CD4-positive, alpha-beta T cell (primary cell): ENCODE measurements around the gene HOXD11. TPM values are rescaled to one million over a fixed set of nuclear protein-coding genes. Genes with fewer than 3 reads are reported as not detected.
A peak's percentile ranks its signal among the peaks of the same experiment; 100 is the strongest.

Experiments
- ATAC-seq: fragments of 200-7000 bp; cut with Tn5 transposase; one replicate; pipeline ENCODE4 v1.10.0; 2022; ENCODE audit warnings: mild to moderate bottlenecking; ENCODE audit not compliant: poor library complexity
- CTCF ChIA-PET: fragments of 350-600 bp; sonication (Branson Sonifier 250); formaldehyde crosslinking; loops from one replicate; lab custom pipeline; 2021; ENCODE audit warnings: antibody characterized with exemption, inconsistent platforms; lab: Charles Lee
- POLR2A ChIA-PET: fragments of 350-600 bp; sonication (Branson Sonifier 250); formaldehyde crosslinking; loops from one replicate; lab custom pipeline; 2021; ENCODE audit warnings: antibody characterized with exemption, inconsistent platforms; lab: Charles Lee
- DNase-seq, 14 experiments: peaks; one replicate each; pipeline ENCODE4 v3.0.0-alpha.2; 2013 to 2020; ENCODE audit warnings: mixed read lengths in 2 of 14
- H3K27ac ChIP-seq, 2 donors: one replicate each; pipeline versions ENCODE4 v1.5.1 to v1.7.0; 2013; ENCODE audit warnings: low read length in 2 of 2, low read depth in 1 of 2, mild to moderate bottlenecking in 1 of 2
- H3K27me3 ChIP-seq, 2 experiments: 1 replicate in 1 of 2; 2 replicates in 1 of 2; pipeline versions ENCODE4 v1.6.1 to v1.7.0; 2013; ENCODE audit warnings: low read length in 2 of 2, control low read depth in 1 of 2, mild to moderate bottlenecking in 1 of 2, moderate library complexity in 1 of 2; ENCODE audit not compliant: insufficient read depth in 2 of 2, control insufficient read depth in 1 of 2
- H3K36me3 ChIP-seq: one replicate; pipeline ENCODE4 v1.6.1; 2013; ENCODE audit warnings: low read length, control low read depth; ENCODE audit not compliant: insufficient read depth
- H3K4me1 ChIP-seq: one replicate; pipeline ENCODE4 v1.6.1; 2013; ENCODE audit warnings: low read length, control low read depth; ENCODE audit not compliant: insufficient read depth
- H3K4me3 ChIP-seq: one replicate; pipeline ENCODE4 v1.5.1; 2013; ENCODE audit warnings: mild to moderate bottlenecking, low read length, moderate library complexity
- H3K9me3 ChIP-seq, 2 experiments: 1 replicate in 1 of 2; 2 replicates in 1 of 2; pipeline versions ENCODE4 v1.6.1 to v1.7.0; 2013; ENCODE audit warnings: low read length in 2 of 2, mild to moderate bottlenecking in 2 of 2, control low read depth in 1 of 2, moderate library complexity in 1 of 2; ENCODE audit not compliant: control insufficient read depth in 1 of 2, insufficient read depth in 1 of 2
- H3K27ac Mint-ChIP-seq: one replicate; pipeline ENCODE4 v1.8.0; 2020; ENCODE audit warnings: mixed read lengths
- H3K27me3 Mint-ChIP-seq: one replicate; pipeline ENCODE4 v1.8.0; 2021; ENCODE audit warnings: mixed read lengths
- H3K36me3 Mint-ChIP-seq: one replicate; pipeline ENCODE4 v1.8.0; 2021; ENCODE audit warnings: low read depth, mixed read lengths
- H3K4me1 Mint-ChIP-seq: one replicate; pipeline ENCODE4 v1.8.0; 2021; ENCODE audit warnings: low read depth, mixed read lengths
- H3K4me3 Mint-ChIP-seq: one replicate; pipeline ENCODE4 v1.8.0; 2020; ENCODE audit warnings: mild to moderate bottlenecking, mixed read lengths
- H3K9me3 Mint-ChIP-seq: one replicate; pipeline ENCODE4 v1.8.0; 2020; ENCODE audit warnings: mixed read lengths
- CTCF ChIP-seq: fragments of 200-600 bp; IDR thresholded peaks from one replicate; pipeline ENCODE4 v1.8.0; 2022; ENCODE audit warnings: antibody characterized with exemption, mild to moderate bottlenecking
- intact Hi-C, 2 experiments: fragments of 100-400 bp; cut with DNase I in 1 of 2; cut with micrococcal nuclease in 1 of 2; formaldehyde crosslinking; loops; one replicate each; pipeline versions ENCODE4 v1.15.1 to v1.9.0; 2023 to 2025; cut with DNase I, micrococcal nuclease
- total RNA-seq, 174 experiments: library from RNA in 2 of 174; stranded (reverse) in 2 of 174; gene quantifications; one replicate each; pipeline ENCODE4 v1.2.3 and lab custom pipeline; 2021 to 2026

HOXD11 gene
- total RNA-seq, 2 experiments from 2014 or later, result not detected

GRCh38 chr2:176114930-176115625 is 8.0 kb downstream of the HOXD11 start:
- H3K27me3 ChIP-seq, result peaks cover 99% of the 10 kb centered on the region in 2 experiments
- intact Hi-C loops, result loop anchor here (5.0 kb wide), 2 partner anchors 33 to 38 kb away; partner anchors contain the start of gene EVX2 (in 1 of the 2)
- no peak for ATAC-seq
- POLR2A ChIA-PET, result no interaction called here
- H3K36me3 Mint-ChIP-seq, result peaks cover 10% of the 10 kb centered on the region
- H3K4me3 Mint-ChIP-seq, result no peak overlapping the region
- no peaks in the 10 kb centered on the region for H3K36me3 ChIP-seq
- no peaks in the 10 kb centered on the region for H3K9me3 Mint-ChIP-seq
- peaks cover 98% of the 10 kb centered on the region for H3K27me3 Mint-ChIP-seq
- no peak overlapping the region for H3K4me3 ChIP-seq
- peaks cover 7% of the 10 kb centered on the region for H3K4me1 Mint-ChIP-seq
- peaks cover 7% of the 10 kb centered on the region for H3K4me1 ChIP-seq
- no peak overlapping the region for H3K27ac Mint-ChIP-seq
- TF ChIP-seq CTCF, result no peak
- H3K9me3 ChIP-seq, result peaks cover 10 to 67% of the 10 kb centered on the region in 2 experiments
- no peak overlapping the region for H3K27ac ChIP-seq
- CTCF ChIA-PET, result interaction anchor here (1.3 kb wide), 1 partner anchor 12 kb away, joined by 4 read pairs; no protein-coding TSS in a partner anchor
- DNase-seq, result no peak

- intact Hi-C loops, result loop anchor here in 1 of 2 experiments (5.0 kb wide), 1 partner anchor 34 kb away; the partner anchor contains the start of gene EVX2
- Histone ChIP-seq H3K27me3 (peaks cover 99% of the 10 kb centered on the region in 2 experiments), H3K4me3 (no peak within 1 kb of the TSS), H3K36me3 (no peaks in the 10 kb centered on the region), H3K4me1 (peaks cover 6% of the 10 kb centered on the region), H3K9me3 (peaks cover 10 to 70% of the 10 kb centered on the region in 2 experiments), H3K27ac (no peak within 1 kb of the TSS)
- Mint-ChIP-seq H3K9me3 (no peaks in the 10 kb centered on the region), H3K36me3 (peaks cover 10% of the 10 kb centered on the region), H3K27ac (peak within 1 kb of the TSS; percentile 9), H3K27me3 (peaks cover 98% of the 10 kb centered on the region), H3K4me3 (no peak within 1 kb of the TSS), H3K4me1 (peaks cover 7% of the 10 kb centered on the region)
- ChIA-PET CTCF (interaction anchor here (1.3 to 1.8 kb wide), 2 partner anchors 11 kb away, joined by 4 read pairs; no protein-coding TSS in a partner anchor), POLR2A (interaction anchor here (0.6 kb wide), 1 partner anchor 999 kb away, joined by 3 read pairs; no protein-coding TSS in a partner anchor)
- ATAC-seq (no peak), DNase-seq (no peak)
- no peak for TF ChIP-seq CTCF
Measured at GRCh38 chr2:176115883-176116813, 9.1 kb downstream of the HOXD11 start, which contains the start of gene HOXD10. HOXD10 (plus strand) TSS chr2:176116778; CDS start chr2:176116834, 56 bp downstream.

- Histone ChIP-seq H3K4me1 (peaks cover 10% of the 10 kb centered on the region), H3K9me3 (peaks cover 10 to 68% of the 10 kb centered on the region in 2 experiments), H3K27ac (no peak overlapping the region), H3K4me3 (no peak overlapping the region), H3K27me3 (peaks cover 96 to 99% of the 10 kb centered on the region in 2 experiments), H3K36me3 (no peaks in the 10 kb centered on the region)
- peaks cover 7% of the 10 kb centered on the region for H3K4me1 Mint-ChIP-seq
- DNase-seq (no peak), ATAC-seq (no peak)
- peaks cover 10% of the 10 kb centered on the region for H3K36me3 Mint-ChIP-seq
- ChIA-PET POLR2A (interaction anchor here (0.7 kb wide), 1 partner anchor 16 kb away, joined by 3 read pairs; no protein-coding TSS in a partner anchor), CTCF (interaction anchor here (1.8 kb wide), 1 partner anchor 10 kb away, joined by 4 read pairs; no protein-coding TSS in a partner anchor)
- H3K27me3 Mint-ChIP-seq, result peaks cover 97% of the 10 kb centered on the region
- H3K9me3 Mint-ChIP-seq, result no peaks in the 10 kb centered on the region
- no peak for TF ChIP-seq CTCF
- no peak overlapping the region for H3K4me3 Mint-ChIP-seq
- intact Hi-C loops, result loop anchor here in 1 of 2 experiments (5.0 kb wide), 1 partner anchor 35 kb away; the partner anchor contains the start of gene EVX2
- H3K27ac Mint-ChIP-seq, result peak overlapping the region; percentile 9
Measured at GRCh38 chr2:176117162-176117822, 10.2 kb downstream of the HOXD11 start.
